Esophagus muscularis mucosa (tissue), 4 donors: ENCODE data around the gene NAXD. TPM values are rescaled to one million over a fixed set of nuclear protein-coding genes. Genes with fewer than 3 reads are reported as not detected.

Source experiments
- DNase-seq: peaks from one replicate; pipeline ENCODE4 v3.0.0-alpha.2; 2017; ENCODE audit errors: extremely low spot score
- H3K27ac ChIP-seq, 4 donors: fragments of 200-600 bp; sonication (generic); replicated peaks in 1 of 4; 1 replicate in 3 of 4; 2 replicates in 1 of 4; pipeline ENCODE4 v1.5.1; 2016 to 2019; ENCODE audit warnings: mild to moderate bottlenecking in 1 of 4
- H3K27me3 ChIP-seq, 4 donors: fragments of 200-600 bp; sonication (generic); one replicate each; pipeline versions ENCODE4 v1.5.1 to v1.6.0; 2016 to 2019
- H3K36me3 ChIP-seq, 4 donors: fragments of 200-600 bp; sonication (generic); one replicate each; pipeline ENCODE4 v1.5.1; 2016 to 2019
- H3K4me1 ChIP-seq, 4 donors: fragments of 200-600 bp; sonication (generic); one replicate each; pipeline ENCODE4 v1.5.1; 2016 to 2019
- H3K4me3 ChIP-seq, 4 donors: fragments of 200-600 bp; sonication (generic); 1 replicate in 2 of 4; 2 replicates in 2 of 4; pipeline ENCODE4 v1.5.1; 2016 to 2019; ENCODE audit warnings: mild to moderate bottlenecking in 4 of 4, moderate library complexity in 1 of 4
- H3K9me3 ChIP-seq, 4 donors: fragments of 200-600 bp; sonication (generic); 1 replicate in 3 of 4; 2 replicates in 1 of 4; pipeline ENCODE4 v1.5.1; 2016 to 2019
- CTCF ChIP-seq, 3 experiments: fragments of 200-600 bp in 2 of 3; fragments of 450-650 bp in 1 of 3; sonication (generic) in 2 of 3; IDR thresholded peaks; one replicate each; pipeline ENCODE4 v1.5.1; 2017 to 2019; ENCODE audit warnings: antibody characterized with exemption in 3 of 3, mild to moderate bottlenecking in 2 of 3, moderate library complexity in 1 of 3
- EP300 ChIP-seq: sonication (generic); formaldehyde crosslinking; IDR thresholded peaks from one replicate; pipeline ENCODE4 v1.6.1; 2017; ENCODE audit warnings: antibody characterized with exemption
- POLR2A ChIP-seq: fragments of 450-650 bp; IDR thresholded peaks from one replicate; pipeline ENCODE4 v1.6.1; 2017; ENCODE audit warnings: antibody characterized with exemption, moderate library complexity, mild to moderate bottlenecking, low read depth
- POLR2AphosphoS5 ChIP-seq, 2 donors: sonication (generic); formaldehyde crosslinking; IDR thresholded peaks; one replicate each; pipeline ENCODE4 v1.6.1; 2017; ENCODE audit warnings: antibody characterized with exemption in 2 of 2
- WGBS: methylation state at CpG from one replicate; pipeline ENCODE4 v1.1.5; 2018; 5-methylcytosine and 5-hydroxymethylcytosine counted together
- intact Hi-C: fragments of 100-400 bp; cut with DNase I; formaldehyde crosslinking; loops from one replicate; pipeline ENCODE4 v1.15.1; 2023
- total RNA-seq, 4 donors: library from RNA; depleted of rRNA; stranded (reverse); fragments of >200 nt; gene quantifications; one replicate each; pipeline versions ENCODE4 v1.1.0 to v1.2.1, GENCODE V29; 2016

NAXD gene
- total RNA-seq, 4 donors from 2014 or later = 29.9 to 34.5 (median 34.0) TPM

DNA sequence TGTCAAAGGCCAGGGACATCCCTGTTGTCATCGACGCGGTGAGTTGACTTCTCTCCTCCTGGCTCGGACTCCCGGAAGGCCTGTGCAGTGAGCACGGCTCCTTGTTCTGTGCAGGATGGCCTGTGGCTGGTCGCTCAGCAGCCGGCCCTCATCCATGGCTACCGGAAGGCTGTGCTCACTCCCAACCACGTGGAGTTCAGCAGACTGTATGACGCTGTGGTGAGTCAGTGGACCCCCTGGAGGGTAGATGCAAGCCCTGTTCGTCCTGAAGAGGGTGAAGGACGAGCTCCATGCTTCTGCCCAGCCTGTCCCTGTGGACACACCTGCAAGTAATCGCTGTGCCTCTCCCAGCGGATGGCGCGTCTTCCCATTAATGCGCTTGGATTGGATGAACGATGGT, 19.2 kb downstream of the NAXD start:
- WGBS = 89% methylated on average over 10 of the region's 19 CpGs
- Histone ChIP-seq H3K36me3 (peaks cover 46 to 78% (median 67%) of the 10 kb centered on the region in 4 donors), H3K27me3 (no peaks in the 10 kb centered on the region), H3K4me1 (peaks cover 3 to 17% (median 12%) of the 10 kb centered on the region in 4 donors), H3K4me3 (no peak overlapping the region), H3K9me3 (no peaks in the 10 kb centered on the region), H3K27ac (no peak overlapping the region)
- TF ChIP-seq POLR2AphosphoS5 (IDR thresholded peaks at IDR 0.05) (no peak), EP300 (no peak), CTCF (IDR thresholded peaks at IDR 0.05) (no peak), POLR2A (no peak)
- DNase-seq = no peak
- intact Hi-C loops = no loop called here

DNA sequence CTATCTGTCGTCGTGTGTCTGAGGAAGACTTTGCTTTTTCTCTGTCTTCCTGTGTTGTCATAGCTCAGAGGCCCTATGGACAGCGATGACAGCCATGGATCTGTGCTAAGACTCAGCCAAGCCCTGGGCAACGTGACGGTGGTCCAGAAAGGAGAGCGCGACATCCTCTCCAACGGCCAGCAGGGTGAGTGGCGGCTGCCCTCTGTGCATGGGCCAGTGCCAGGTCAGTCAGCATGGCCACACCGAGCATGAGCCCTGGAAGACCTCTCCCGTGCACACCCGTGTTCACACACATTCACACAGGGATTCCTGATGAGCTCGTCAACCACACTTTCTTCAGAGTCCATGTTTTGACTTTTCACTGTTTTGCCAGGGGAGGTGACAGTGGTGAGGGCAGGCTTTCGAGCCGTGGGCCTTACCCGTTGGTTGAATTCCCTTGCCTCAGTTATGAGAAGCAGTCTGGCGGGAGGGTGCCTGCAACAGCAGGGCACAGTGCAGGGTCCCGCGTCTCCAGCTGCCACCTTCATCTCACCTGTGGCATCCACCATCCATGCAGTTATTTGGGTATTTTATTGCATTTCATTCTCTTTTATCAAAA, 20.2 kb downstream of the NAXD start:
- Histone ChIP-seq H3K36me3 (peaks cover 49 to 87% (median 76%) of the 10 kb centered on the region in 4 donors), H3K27ac (no peak overlapping the region), H3K4me3 (no peak overlapping the region), H3K9me3 (no peaks in the 10 kb centered on the region), H3K27me3 (no peaks in the 10 kb centered on the region), H3K4me1 (peaks cover under 1 to 15% (median 10%) of the 10 kb centered on the region in 4 donors)
- WGBS = 87% methylated on average over 14 of the region's 19 CpGs
- TF ChIP-seq POLR2A = no peak
- no peak for TF ChIP-seq POLR2AphosphoS5 (IDR thresholded peaks at IDR 0.05)
- TF ChIP-seq CTCF (IDR thresholded peaks at IDR 0.05) = no peak
- TF ChIP-seq EP300 = no peak
- DNase-seq = no peak
- intact Hi-C loops = no loop called here

- H3K36me3 ChIP-seq = peaks cover 49 to 90% (median 81%) of the 10 kb centered on the region in 4 donors
- intact Hi-C loops = no loop called here
- no peak overlapping the region for H3K27ac ChIP-seq
- H3K4me3 ChIP-seq = no peak overlapping the region
- no peaks in the 10 kb centered on the region for H3K27me3 ChIP-seq
- TF ChIP-seq POLR2A = no peak
- no peak for TF ChIP-seq CTCF (IDR thresholded peaks at IDR 0.05)
- TF ChIP-seq EP300 = no peak
- DNase-seq = no peak
- H3K4me1 ChIP-seq = peaks cover 6 to 15% (median 12%) of the 10 kb centered on the region in 4 donors
- no peaks in the 10 kb centered on the region for H3K9me3 ChIP-seq
- 82% methylated on average over 16 of the region's 16 CpGs for WGBS
Observed at GRCh38 chr13:110636053-110636475, 20.7 kb downstream of the NAXD start.

- no peaks in the 10 kb centered on the region for H3K9me3 ChIP-seq
- no peaks in the 10 kb centered on the region for H3K27me3 ChIP-seq
- H3K27ac ChIP-seq = no peak overlapping the region
- H3K4me1 ChIP-seq = peaks cover 12 to 19% (median 16%) of the 10 kb centered on the region in 4 donors
- WGBS = 86% methylated on average over 13 of the region's 14 CpGs
- H3K4me3 ChIP-seq = no peak overlapping the region
- H3K36me3 ChIP-seq = peaks cover 49 to 93% (median 86%) of the 10 kb centered on the region in 4 donors
- intact Hi-C loops = no loop called here
- no peak for DNase-seq
- no peak for TF ChIP-seq CTCF (IDR thresholded peaks at IDR 0.05)
- TF ChIP-seq POLR2AphosphoS5 (IDR thresholded peaks at IDR 0.05) = no peak
- TF ChIP-seq POLR2A = no peak
- TF ChIP-seq EP300 = no peak
Observed at GRCh38 chr13:110636701-110637201, 21.4 kb downstream of the NAXD start.
